Measurements from ENCODE around the gene UBAC1. TPM values are rescaled to one million over a fixed set of nuclear protein-coding genes. Genes with fewer than 3 reads are reported as not detected.

Gene UBAC1
- total and polyA plus RNA-seq, 4 donors, result 37.8 to 49.5 (median 39.7) TPM

DNA sequence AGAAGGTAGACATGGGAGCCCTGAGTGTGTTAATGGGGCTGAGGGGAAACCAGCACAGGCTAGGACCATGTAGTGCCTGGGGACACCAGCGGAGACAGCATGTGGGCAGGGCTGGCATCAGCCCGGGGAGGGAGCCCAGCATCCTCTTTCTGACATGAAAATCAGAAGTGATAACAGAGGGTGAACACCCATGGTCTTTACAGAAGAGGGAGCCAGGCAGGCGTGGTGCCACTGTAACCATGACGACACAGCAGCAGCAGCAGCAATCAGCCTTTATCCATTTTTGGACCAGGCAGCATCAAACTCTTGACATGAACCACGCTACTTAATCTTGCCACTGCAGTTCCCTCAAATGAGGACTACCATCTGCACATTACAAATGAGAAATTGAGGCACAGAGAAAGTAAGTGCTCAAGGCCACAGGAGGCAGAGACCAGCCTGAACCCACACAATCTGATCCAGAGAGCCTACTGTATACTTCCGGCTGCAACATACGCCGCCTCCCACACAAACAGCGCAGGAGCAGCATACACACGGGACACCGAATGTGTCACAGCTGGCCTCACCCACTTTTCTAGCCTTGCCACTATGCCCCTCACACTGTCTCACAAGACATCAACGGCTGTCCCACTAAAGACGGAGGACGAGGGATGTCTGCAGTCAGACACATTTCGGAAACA lies 77.6 kb downstream of the UBAC1 start:
- Histone ChIP-seq H3K4me1 (ENCODE audit: control insufficient read depth in 5 of 5, insufficient read depth in 5 of 5, low read length in 5 of 5) (peaks cover 0 to 30% (median 12%) of the 10 kb centered on the region in 5 donors), H3K4me3 (no peak overlapping the region)
- DNase-seq, result no peak

More for the DNA sequence above, 77.6 kb downstream of the UBAC1 start:
- WGBS, 2 donors, result 87 to 92% methylated on average over 15 of the region's 15 CpGs
- Histone ChIP-seq H3K9ac (ENCODE audit: insufficient read depth in 1 of 2, low read length in 2 of 2) (no peak overlapping the region), H3K36me3 (ENCODE audit: control insufficient read depth in 4 of 4, insufficient read depth in 4 of 4, low read length in 4 of 4) (peaks cover 0 to 9% (median 3%) of the 10 kb centered on the region in 4 donors), H3K27me3 (ENCODE audit: control insufficient read depth in 3 of 3, insufficient read depth in 3 of 3, low read length in 2 of 3) (no peaks in the 10 kb centered on the region), H3K9me3 (ENCODE audit: control insufficient read depth in 4 of 4, insufficient read depth in 3 of 4, low read length in 3 of 4) (no peaks in the 10 kb centered on the region), H3K27ac (ENCODE audit: low read depth in 1 of 2, low read length in 1 of 2) (no peak overlapping the region)
- TF ChIP-seq, protein P1, sequence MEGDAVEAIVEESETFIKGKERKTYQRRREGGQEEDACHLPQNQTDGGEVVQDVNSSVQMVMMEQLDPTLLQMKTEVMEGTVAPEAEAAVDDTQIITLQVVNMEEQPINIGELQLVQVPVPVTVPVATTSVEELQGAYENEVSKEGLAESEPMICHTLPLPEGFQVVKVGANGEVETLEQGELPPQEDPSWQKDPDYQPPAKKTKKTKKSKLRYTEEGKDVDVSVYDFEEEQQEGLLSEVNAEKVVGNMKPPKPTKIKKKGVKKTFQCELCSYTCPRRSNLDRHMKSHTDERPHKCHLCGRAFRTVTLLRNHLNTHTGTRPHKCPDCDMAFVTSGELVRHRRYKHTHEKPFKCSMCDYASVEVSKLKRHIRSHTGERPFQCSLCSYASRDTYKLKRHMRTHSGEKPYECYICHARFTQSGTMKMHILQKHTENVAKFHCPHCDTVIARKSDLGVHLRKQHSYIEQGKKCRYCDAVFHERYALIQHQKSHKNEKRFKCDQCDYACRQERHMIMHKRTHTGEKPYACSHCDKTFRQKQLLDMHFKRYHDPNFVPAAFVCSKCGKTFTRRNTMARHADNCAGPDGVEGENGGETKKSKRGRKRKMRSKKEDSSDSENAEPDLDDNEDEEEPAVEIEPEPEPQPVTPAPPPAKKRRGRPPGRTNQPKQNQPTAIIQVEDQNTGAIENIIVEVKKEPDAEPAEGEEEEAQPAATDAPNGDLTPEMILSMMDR (IDR thresholded peaks at IDR 0.05; ENCODE audit: control extremely low read depth, extremely low read depth), result no peak
- ATAC-seq (ENCODE audit: insufficient read depth, low FRiP score), result no peak

Other genes with a start within 250 kb of the UBAC1 start
- gene CAMSAP1, start 53.8 kb downstream of the UBAC1 start, total RNA-seq, result 10 to 100 TPM; 21.1 to 29.8 TPM
- 1 to 10 TPM; 5.0 to 9.1 TPM for gene CAMSAP1, start 53.8 kb downstream of the UBAC1 start, polyA plus RNA-seq
- gene NACC2, start 133.9 kb upstream of the UBAC1 start, total RNA-seq, result 10 to 100 TPM in 1 of 2 donors, 1 to 10 TPM in 1; 5.9 to 32.7 TPM
- gene NACC2, start 133.9 kb upstream of the UBAC1 start, polyA plus RNA-seq, result 10 to 100 TPM in 1 of 2 donors, 1 to 10 TPM in 1; 9.1 to 12.0 TPM
- 10 to 100 TPM; 13.0 to 47.9 TPM for gene TMEM250, start 157.5 kb upstream of the UBAC1 start, total RNA-seq
- gene TMEM250, start 157.5 kb upstream of the UBAC1 start, polyA plus RNA-seq, result 10 to 100 TPM; 18.6 to 35.8 TPM
- gene LHX3, start 243.8 kb upstream of the UBAC1 start, total RNA-seq, result not detected
- gene LHX3, start 243.8 kb upstream of the UBAC1 start, polyA plus RNA-seq, result not detected

Measured in lung (tissue), 12 donors.